Lower lobe of right lung (tissue), 2 donors: Measurements from ENCODE around the gene OPN1LW. TPM values are rescaled to one million over a fixed set of nuclear protein-coding genes. Genes with fewer than 3 reads are reported as not detected.

Source experiments
- ATAC-seq, 2 donors: fragments of 200-7000 bp; cut with Tn5 transposase; one replicate each; pipeline ENCODE4 v1.9.1; 2020 to 2022; ENCODE audit warnings: mild to moderate bottlenecking in 2 of 2, moderate library complexity in 2 of 2
- DNase-seq: peaks from one replicate; pipeline ENCODE4 v3.0.0-alpha.2; 2020
- H3K27ac ChIP-seq: fragments of 200-600 bp; one replicate; pipeline ENCODE4 v1.8.0; 2022
- H3K27me3 ChIP-seq: fragments of 200-600 bp; one replicate; pipeline ENCODE4 v1.8.0; 2022; ENCODE audit warnings: low read depth
- H3K36me3 ChIP-seq: fragments of 200-600 bp; one replicate; pipeline ENCODE4 v1.8.0; 2022; ENCODE audit warnings: mild to moderate bottlenecking
- H3K4me1 ChIP-seq: fragments of 200-600 bp; one replicate; pipeline ENCODE4 v1.8.0; 2022
- H3K4me3 ChIP-seq: fragments of 200-600 bp; one replicate; pipeline ENCODE4 v1.8.0; 2022; ENCODE audit warnings: mild to moderate bottlenecking
- H3K9me3 ChIP-seq: fragments of 200-600 bp; one replicate; pipeline ENCODE4 v1.8.0; 2022
- CTCF ChIP-seq: fragments of 200-600 bp; IDR thresholded peaks from one replicate; pipeline ENCODE4 v1.8.0; 2022; ENCODE audit warnings: antibody characterized with exemption, mild to moderate bottlenecking
- intact Hi-C: fragments of 100-400 bp; cut with DNase I; formaldehyde crosslinking; loops from one replicate; pipeline ENCODE4 v1.11.0; 2022
- total RNA-seq: library from RNA; stranded (reverse); fragmentation: NEBNext Ultra II Directional; extraction: Animal tissue kit (Norgen Biotek cat#: 25700); gene quantifications from one replicate; pipeline ENCODE4 v1.2.1, GENCODE V29; 2021
- donor health status: DM: no; HTN: yes; CAD: no; lungs with severe emphysema.

Gene OPN1LW
- total RNA-seq, 1 donor from 2014 or later, result not detected

- Histone ChIP-seq H3K4me3 (no peak overlapping the region), H3K27me3 (no peaks in the 10 kb centered on the region), H3K9me3 (no peaks in the 10 kb centered on the region), H3K36me3 (no peaks in the 10 kb centered on the region), H3K4me1 (peaks cover 26% of the 10 kb centered on the region), H3K27ac (no peak overlapping the region)
- intact Hi-C loops, result no loop called here
- no peak for TF ChIP-seq CTCF
- ATAC-seq (no peak), DNase-seq (no peak)
Observed at GRCh38 chrX:154098551-154098950, 45.5 kb upstream of the OPN1LW start.

- TF ChIP-seq CTCF, result no peak
- no peak overlapping the region for H3K27ac ChIP-seq
- H3K27me3 ChIP-seq, result no peaks in the 10 kb centered on the region
- H3K36me3 ChIP-seq, result no peaks in the 10 kb centered on the region
- no peaks in the 10 kb centered on the region for H3K9me3 ChIP-seq
- DNase-seq (no peak), ATAC-seq (no peak)
- no peak overlapping the region for H3K4me3 ChIP-seq
- intact Hi-C loops, result no loop called here
- H3K4me1 ChIP-seq, result no peaks in the 10 kb centered on the region
Observed at GRCh38 chrX:154113729-154114128, 30.3 kb upstream of the OPN1LW start.

- Histone ChIP-seq H3K9me3 (no peaks in the 10 kb centered on the region), H3K4me1 (no peaks in the 10 kb centered on the region), H3K36me3 (no peaks in the 10 kb centered on the region), H3K27ac (no peak overlapping the region), H3K27me3 (no peaks in the 10 kb centered on the region), H3K4me3 (no peak overlapping the region)
- no peak for TF ChIP-seq CTCF
- no peak for ATAC-seq
- no peak for DNase-seq
- intact Hi-C loops, result no loop called here
Observed at GRCh38 chrX:154114652-154115051, 29.4 kb upstream of the OPN1LW start.

- TF ChIP-seq CTCF, result no peak
- DNase-seq, result no peak
Observed at GRCh38 chrX:154115071-154115470, 29.0 kb upstream of the OPN1LW start.

GRCh38 chrX:154115750-154116149 is 28.3 kb upstream of the OPN1LW start:
- DNase-seq (no peak), ATAC-seq (no peak)
- no peaks in the 10 kb centered on the region for H3K27me3 ChIP-seq
- intact Hi-C loops, result no loop called here
- no peak for TF ChIP-seq CTCF
- H3K4me3 ChIP-seq, result no peak overlapping the region
- H3K9me3 ChIP-seq, result no peaks in the 10 kb centered on the region
- no peak overlapping the region for H3K27ac ChIP-seq
- no peaks in the 10 kb centered on the region for H3K36me3 ChIP-seq
- no peaks in the 10 kb centered on the region for H3K4me1 ChIP-seq

More at GRCh38 chrX:154115071-154115470, 29.0 kb upstream of the OPN1LW start:
- H3K9me3 ChIP-seq, result no peaks in the 10 kb centered on the region
- H3K4me3 ChIP-seq, result no peak overlapping the region
- intact Hi-C loops, result no loop called here
- ATAC-seq, result no peak
- H3K27ac ChIP-seq, result no peak overlapping the region
- H3K4me1 ChIP-seq, result no peaks in the 10 kb centered on the region
- no peaks in the 10 kb centered on the region for H3K27me3 ChIP-seq
- H3K36me3 ChIP-seq, result no peaks in the 10 kb centered on the region
